GM12864 (cell line): Measurements from ENCODE around the gene DPP9.

ENCODE experiments used
- DNase-seq: peaks from one replicate; pipeline ENCODE4 v3.0.0-alpha.2; 2011; ENCODE audit warnings: low read depth
- H3K4me3 ChIP-seq: 2 replicates; pipeline ENCODE4 v1.5.1; 2011; ENCODE audit warnings: mild to moderate bottlenecking, low read depth, low read length, control low read depth
- CTCF ChIP-seq: IDR thresholded peaks from 2 replicates; pipeline ENCODE4 v1.5.1; 2011; ENCODE audit warnings: low read depth, mild to moderate bottlenecking, moderate library complexity, low read length, control low read depth, inconsistent platforms; ENCODE audit errors: missing control alignments

Gene DPP9

DNA sequence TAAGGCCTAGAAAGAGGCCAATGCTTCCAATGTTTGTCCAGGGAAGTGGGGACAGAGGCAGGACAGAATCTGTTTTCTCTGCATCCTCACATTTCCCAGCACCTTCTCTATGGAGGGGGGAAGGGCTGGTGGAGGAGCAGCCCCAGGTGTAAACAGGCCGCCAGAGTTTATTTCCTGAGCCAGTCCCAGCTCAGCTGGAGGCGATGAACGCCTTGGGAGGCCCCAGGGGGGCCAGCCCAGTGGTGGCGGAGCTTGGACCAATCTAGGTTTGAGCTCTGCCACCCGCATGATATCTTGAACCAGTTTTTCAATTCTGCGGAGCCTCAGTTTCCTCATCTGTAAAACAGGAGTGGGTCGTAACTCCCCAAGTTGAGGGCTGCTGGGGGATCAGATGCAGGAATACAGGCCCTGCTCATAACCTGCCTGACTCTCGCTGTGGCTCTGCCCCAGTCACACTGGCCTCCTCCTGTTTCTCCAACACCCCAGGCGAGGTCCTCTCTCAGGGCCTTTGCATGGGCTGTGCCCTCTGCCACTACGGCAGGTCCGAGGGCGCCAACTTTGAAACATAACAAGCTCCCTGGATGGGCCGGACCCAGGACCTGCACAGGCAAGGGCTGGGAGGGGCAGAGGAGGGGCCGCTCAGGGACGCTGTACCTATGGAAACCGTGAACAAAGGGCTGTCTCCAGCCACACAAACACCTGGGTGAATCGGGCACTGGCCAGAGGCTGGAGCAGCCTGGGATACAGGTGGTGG is 83.2 kb downstream of the DPP9 start:
- no peak for TF ChIP-seq CTCF
- peak overlapping the region; percentile 96 for H3K4me3 ChIP-seq
- DNase-seq: no peak

- DNase-seq: no peak
- TF ChIP-seq CTCF: no peak
- H3K4me3 ChIP-seq: peak overlapping the region; percentile 96
These were observed 84.0 kb downstream of the DPP9 start for GRCh38 chr19:4639531-4640246.

GRCh38 chr19:4638828-4639530 is 84.7 kb downstream of the DPP9 start, which contains the start of gene TNFAIP8L1:
TSS of gene TNFAIP8L1 (plus strand) at chr19:4639516. CDS start at chr19:4651870, 12,354 bp downstream.
- DNase-seq: peak; percentile 90
- no peak for TF ChIP-seq CTCF
- peak within 1 kb of the TSS; percentile 96 for H3K4me3 ChIP-seq

- DNase-seq: no peak
- TF ChIP-seq CTCF: no peak
- H3K4me3 ChIP-seq: no peak overlapping the region
These were observed 85.3 kb downstream of the DPP9 start for GRCh38 chr19:4638317-4638716.

DNA sequence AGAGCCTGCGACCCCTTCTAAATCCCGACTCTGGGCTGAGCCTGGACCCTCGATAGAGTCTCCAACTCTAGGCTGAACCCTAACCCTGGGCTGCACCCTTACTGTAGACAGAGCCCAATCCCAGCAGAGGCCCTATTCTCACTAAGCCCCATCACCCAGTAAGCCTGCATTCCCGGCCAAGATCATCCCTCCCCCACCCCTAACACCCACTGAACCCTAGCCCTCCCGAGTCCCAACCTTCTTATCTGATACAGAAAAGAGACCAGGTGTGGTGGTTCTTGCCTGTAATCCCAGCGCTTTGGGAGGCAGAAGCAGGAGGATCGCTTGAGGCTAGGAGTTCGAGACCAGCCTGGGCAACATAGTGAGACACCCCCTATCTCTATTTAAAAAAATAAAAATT is 86.9 kb downstream of the DPP9 start:
- no peak overlapping the region; the same call in 1 of the 2 replicates for H3K4me3 ChIP-seq
- no peak for DNase-seq
- no peak for TF ChIP-seq CTCF

DNA sequence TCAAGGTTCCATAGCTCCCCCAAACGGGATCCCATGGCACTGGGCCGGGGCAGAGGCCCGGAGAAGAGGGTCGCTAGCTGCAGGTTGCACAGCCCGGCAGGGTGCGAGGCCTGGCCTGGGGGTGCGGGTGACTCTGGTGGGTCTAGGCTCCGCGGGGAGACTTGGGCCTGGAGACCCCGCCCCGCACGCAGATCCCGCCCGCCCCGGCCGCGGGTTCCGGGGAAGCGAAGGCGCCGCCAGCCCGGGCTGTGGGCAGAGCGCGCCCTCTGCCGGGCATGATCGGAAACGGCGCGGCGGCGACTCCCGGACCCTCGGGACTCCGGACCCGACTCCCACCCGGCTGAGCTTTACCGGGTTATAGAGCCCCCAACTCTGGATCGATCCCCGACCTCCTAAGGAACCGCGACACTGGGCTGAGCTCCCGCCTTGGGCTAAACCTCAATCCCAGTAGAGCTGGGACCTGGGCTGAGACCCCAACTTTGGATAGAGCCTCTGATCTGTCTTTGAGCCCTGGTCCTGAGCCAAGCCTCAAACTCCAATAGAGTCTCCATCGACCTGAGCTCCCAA is 87.4 kb downstream of the DPP9 start:
- H3K4me3 ChIP-seq: peak overlapping the region; percentile 46
- no peak for DNase-seq
- peak; percentile 83 for TF ChIP-seq CTCF
